ENCODE results near the gene CST9L.

CST9L gene

GRCh38 chr20:23565503-23566045 lies 2.7 kb downstream of the CST9L start:
- no peak for TF ChIP-seq CTCF (IDR thresholded peaks at IDR 0.05; ENCODE audit: low read depth, low read length, missing control alignments)
- H3K4me3 ChIP-seq (ENCODE audit: low read depth, low read length), result no peak overlapping the region
- in situ Hi-C loops (cut with HindIII; ENCODE audit: low sequenced_read_pairs), result no loop called here
- no peak for DNase-seq (ENCODE audit: low read depth)

GRCh38 chr20:23564927-23565326 lies 3.4 kb downstream of the CST9L start:
- no peak overlapping the region for H3K4me3 ChIP-seq (ENCODE audit: low read depth, low read length)
- in situ Hi-C loops (cut with HindIII; ENCODE audit: low sequenced_read_pairs), result no loop called here
- TF ChIP-seq CTCF (IDR thresholded peaks at IDR 0.05; ENCODE audit: low read depth, low read length, missing control alignments), result no peak
- DNase-seq (ENCODE audit: low read depth), result no peak

GRCh38 chr20:23562721-23563342 lies 5.5 kb downstream of the CST9L start:
- in situ Hi-C loops (cut with HindIII; ENCODE audit: low sequenced_read_pairs), result no loop called here
- no peak for TF ChIP-seq CTCF (IDR thresholded peaks at IDR 0.05; ENCODE audit: low read depth, low read length, missing control alignments)
- DNase-seq (ENCODE audit: low read depth), result no peak
- H3K4me3 ChIP-seq (ENCODE audit: low read depth, low read length), result no peak overlapping the region

GRCh38 chr20:23554401-23554800 lies 13.9 kb downstream of the CST9L start:
- in situ Hi-C loops (cut with HindIII; ENCODE audit: low sequenced_read_pairs), result no loop called here

GRCh38 chr20:23551786-23552185 lies 16.5 kb downstream of the CST9L start:
- DNase-seq (ENCODE audit: low read depth), result no peak
- no peak overlapping the region for H3K4me3 ChIP-seq (ENCODE audit: low read depth, low read length)
- TF ChIP-seq CTCF (IDR thresholded peaks at IDR 0.05; ENCODE audit: low read depth, low read length, missing control alignments), result no peak
- in situ Hi-C loops (cut with HindIII; ENCODE audit: low sequenced_read_pairs), result no loop called here

More at GRCh38 chr20:23554401-23554800, 13.9 kb downstream of the CST9L start:
- H3K4me3 ChIP-seq (ENCODE audit: low read depth, low read length), result no peak overlapping the region
- no peak for DNase-seq (ENCODE audit: low read depth)
- TF ChIP-seq CTCF (IDR thresholded peaks at IDR 0.05; ENCODE audit: low read depth, low read length, missing control alignments), result no peak

GRCh38 chr20:23551383-23551782 lies 16.9 kb downstream of the CST9L start:
- in situ Hi-C loops (cut with HindIII; ENCODE audit: low sequenced_read_pairs), result no loop called here

More at GRCh38 chr20:23551383-23551782, 16.9 kb downstream of the CST9L start:
- no peak for TF ChIP-seq CTCF (IDR thresholded peaks at IDR 0.05; ENCODE audit: low read depth, low read length, missing control alignments)
- H3K4me3 ChIP-seq (ENCODE audit: low read depth, low read length), result no peak overlapping the region
- no peak for DNase-seq (ENCODE audit: low read depth)
